ENCODE results near the gene OR9Q2. TPM values are rescaled to one million over a fixed set of nuclear protein-coding genes. Genes with fewer than 3 reads are reported as not detected.

The OR9Q2 gene, protein sequence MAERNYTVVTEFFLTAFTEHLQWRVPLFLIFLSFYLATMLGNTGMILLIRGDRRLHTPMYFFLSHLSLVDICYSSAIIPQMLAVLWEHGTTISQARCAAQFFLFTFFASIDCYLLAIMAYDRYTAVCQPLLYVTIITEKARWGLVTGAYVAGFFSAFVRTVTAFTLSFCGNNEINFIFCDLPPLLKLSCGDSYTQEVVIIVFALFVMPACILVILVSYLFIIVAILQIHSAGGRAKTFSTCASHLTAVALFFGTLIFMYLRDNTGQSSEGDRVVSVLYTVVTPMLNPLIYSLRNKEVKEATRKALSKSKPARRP
- not detected in 2 replicates for total RNA-seq (ENCODE audit: low replicate concordance)

DNA sequence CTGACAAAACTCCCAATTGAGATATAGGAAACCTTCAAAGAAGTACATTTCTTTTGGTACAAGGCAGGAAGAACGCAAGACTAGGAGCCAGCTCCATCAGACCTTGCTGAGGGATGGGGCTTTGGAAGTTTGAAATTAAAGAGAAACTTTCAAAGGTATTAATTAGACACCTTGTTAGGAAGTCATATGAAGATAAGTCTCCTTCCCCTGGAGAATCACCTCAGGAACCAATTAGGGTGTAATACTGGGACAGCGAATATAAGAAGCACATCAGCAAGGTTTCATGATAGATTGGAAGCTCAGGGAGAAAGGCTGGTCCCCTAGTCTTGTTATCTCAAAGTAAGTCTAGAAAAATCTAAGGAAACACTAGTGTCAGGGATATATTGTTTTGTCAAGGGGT lies at the start of gene OR9Q2:
Gene OR9Q2, plus strand, starts transcription at position 301 of the 400 bp plus-strand sequence. CDS start 1,421 bp downstream, outside the sequence.
- TF ChIP-seq, protein P1, sequence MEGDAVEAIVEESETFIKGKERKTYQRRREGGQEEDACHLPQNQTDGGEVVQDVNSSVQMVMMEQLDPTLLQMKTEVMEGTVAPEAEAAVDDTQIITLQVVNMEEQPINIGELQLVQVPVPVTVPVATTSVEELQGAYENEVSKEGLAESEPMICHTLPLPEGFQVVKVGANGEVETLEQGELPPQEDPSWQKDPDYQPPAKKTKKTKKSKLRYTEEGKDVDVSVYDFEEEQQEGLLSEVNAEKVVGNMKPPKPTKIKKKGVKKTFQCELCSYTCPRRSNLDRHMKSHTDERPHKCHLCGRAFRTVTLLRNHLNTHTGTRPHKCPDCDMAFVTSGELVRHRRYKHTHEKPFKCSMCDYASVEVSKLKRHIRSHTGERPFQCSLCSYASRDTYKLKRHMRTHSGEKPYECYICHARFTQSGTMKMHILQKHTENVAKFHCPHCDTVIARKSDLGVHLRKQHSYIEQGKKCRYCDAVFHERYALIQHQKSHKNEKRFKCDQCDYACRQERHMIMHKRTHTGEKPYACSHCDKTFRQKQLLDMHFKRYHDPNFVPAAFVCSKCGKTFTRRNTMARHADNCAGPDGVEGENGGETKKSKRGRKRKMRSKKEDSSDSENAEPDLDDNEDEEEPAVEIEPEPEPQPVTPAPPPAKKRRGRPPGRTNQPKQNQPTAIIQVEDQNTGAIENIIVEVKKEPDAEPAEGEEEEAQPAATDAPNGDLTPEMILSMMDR (IDR thresholded peaks at IDR 0.05; ENCODE audit: insufficient read depth, low read length), result no peak
- no peak for DNase-seq (ENCODE audit: low read depth)
- no peak within 1 kb of the TSS for H3K4me3 ChIP-seq (ENCODE audit: low read depth, low read length)

DNA sequence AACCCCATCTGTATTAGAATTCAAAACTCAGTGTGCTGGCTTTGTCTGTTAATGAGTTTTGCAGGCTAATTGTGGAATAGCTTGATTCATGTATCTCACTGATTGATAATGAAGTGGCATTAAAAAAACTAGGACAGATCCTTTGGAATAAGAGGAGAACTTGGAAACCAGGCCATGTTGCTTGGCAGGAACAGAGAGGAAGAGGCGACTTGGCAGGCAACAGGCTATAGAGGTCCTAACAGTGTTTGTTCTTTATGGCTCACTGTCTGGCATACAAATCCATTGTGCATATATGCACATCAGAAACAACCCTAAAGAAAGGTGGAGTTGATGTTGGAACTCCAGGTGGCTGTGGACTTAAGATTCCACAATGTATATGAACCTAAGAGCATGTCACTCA lies 46.1 kb upstream of the OR9Q2 start:
- TF ChIP-seq, protein P1 (IDR thresholded peaks at IDR 0.05; ENCODE audit: insufficient read depth, low read length), result no peak
- no peak for DNase-seq (ENCODE audit: low read depth)
- no peak overlapping the region for H3K4me3 ChIP-seq (ENCODE audit: low read depth, low read length)

DNA sequence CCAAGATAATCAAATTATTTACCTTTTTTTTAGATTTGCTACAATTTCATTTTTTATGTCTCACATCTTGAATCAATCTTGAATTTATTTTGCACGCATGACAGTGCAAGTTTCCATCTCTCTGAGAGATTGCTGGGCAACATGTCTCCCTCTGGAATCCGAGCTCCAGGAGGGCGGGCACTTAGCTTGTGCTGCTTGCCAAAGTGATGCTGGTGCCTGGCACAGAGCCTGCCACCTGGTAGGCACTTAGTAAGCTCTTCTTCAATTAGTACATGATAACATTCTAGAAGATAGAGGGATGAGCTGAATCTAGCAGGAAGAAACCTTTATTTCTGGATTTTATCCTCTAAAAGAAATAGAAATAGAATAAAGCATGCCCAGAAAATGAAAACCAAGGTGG lies 36.1 kb upstream of the OR9Q2 start:
- TF ChIP-seq, protein P1 (IDR thresholded peaks at IDR 0.05; ENCODE audit: insufficient read depth, low read length), result no peak
- DNase-seq (ENCODE audit: low read depth), result no peak
- no peak overlapping the region for H3K4me3 ChIP-seq (ENCODE audit: low read depth, low read length)

DNA sequence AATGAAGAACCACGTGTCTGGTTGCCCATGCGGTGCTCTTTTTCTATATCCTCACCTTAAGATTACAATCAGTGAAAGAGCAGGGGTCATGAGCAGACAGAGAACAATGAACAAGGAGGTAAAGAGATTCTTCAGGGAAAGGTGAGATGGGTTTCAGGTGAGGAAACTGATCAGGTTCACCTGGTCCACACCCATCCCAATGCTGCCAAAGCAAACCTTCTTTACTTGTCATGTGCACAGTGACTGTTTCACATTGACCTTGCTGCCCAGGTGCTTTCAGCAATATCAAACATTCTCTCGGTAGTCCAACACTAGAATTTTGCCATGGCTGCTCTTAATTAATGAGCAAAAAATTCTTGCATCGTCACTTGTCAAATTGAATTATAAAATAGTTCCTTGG lies 24.5 kb upstream of the OR9Q2 start:
- TF ChIP-seq, protein P1 (IDR thresholded peaks at IDR 0.05; ENCODE audit: insufficient read depth, low read length), result no peak
- no peak for DNase-seq (ENCODE audit: low read depth)
- no peak overlapping the region for H3K4me3 ChIP-seq (ENCODE audit: low read depth, low read length)

DNA sequence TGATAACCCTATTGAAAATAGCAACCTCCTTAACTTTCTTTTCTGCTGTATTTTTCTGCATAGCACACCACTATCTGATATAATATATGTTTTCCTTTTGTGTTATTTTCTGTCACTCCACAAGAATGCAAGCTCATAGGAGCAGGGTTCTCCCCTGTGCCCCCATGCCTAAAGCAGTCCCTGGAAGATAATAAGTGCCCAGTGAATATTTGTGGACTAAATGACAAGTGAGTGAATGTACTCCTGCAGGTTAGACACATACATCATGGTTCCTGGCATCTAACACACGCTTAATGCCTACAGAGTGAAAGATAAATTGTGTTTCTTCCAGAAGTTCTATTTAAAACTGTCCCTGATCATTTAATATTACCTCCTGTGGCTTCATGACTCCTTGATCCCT lies 23.9 kb upstream of the OR9Q2 start:
- DNase-seq (ENCODE audit: low read depth), result no peak
- TF ChIP-seq, protein P1 (IDR thresholded peaks at IDR 0.05; ENCODE audit: insufficient read depth, low read length), result no peak

DNA sequence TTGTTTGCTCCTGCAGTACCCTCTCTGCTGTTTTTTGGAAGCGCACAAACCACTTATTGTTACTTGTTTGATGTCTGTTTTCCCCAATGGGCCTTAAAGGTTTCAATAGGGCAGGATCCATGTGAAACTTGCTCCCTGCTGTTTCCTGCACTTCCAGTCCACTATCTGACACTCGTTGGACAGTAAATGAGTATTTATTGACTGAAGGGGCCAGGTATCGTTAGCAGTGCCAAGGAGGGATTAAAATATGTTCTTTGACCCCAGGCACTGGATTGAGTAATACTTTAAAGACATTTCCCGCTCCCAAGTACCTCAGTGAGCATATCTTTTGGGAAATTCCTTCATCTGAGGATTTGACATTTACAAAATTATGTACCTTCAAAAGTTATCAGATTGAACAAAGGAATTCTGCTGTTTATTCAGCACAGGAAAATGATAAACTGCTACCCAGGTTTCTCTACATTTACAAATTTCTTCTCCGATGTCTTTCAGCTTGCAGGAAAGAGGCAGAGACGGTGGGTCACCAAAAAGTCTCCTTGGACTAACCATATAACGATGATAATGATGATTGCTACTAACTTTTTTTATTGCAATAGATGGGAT lies 23.3 kb upstream of the OR9Q2 start:
- H3K4me3 ChIP-seq (ENCODE audit: low read depth, low read length), result no peak overlapping the region
- TF ChIP-seq, protein P1 (IDR thresholded peaks at IDR 0.05; ENCODE audit: insufficient read depth, low read length), result no peak
- DNase-seq (ENCODE audit: low read depth), result no peak

More for the DNA sequence above, 23.9 kb upstream of the OR9Q2 start:
- H3K4me3 ChIP-seq (ENCODE audit: low read depth, low read length), result no peak overlapping the region

Data from fibroblast of the aortic adventitia (primary cell).